Thyroid gland (tissue), 4 donors: ENCODE measurements around the gene NCKAP5.

Experiments
- CTCF ChIP-seq, 6 experiments: fragments of 200-600 bp in 3 of 6; fragments of 450-650 bp in 3 of 6; sonication (generic) in 3 of 6; IDR thresholded peaks; one replicate each; pipeline ENCODE4 v1.5.1; 2016 to 2019; ENCODE audit warnings: antibody characterized with exemption in 6 of 6, mild to moderate bottlenecking in 2 of 6, inconsistent platforms in 1 of 6, moderate library complexity in 1 of 6
- POLR2A ChIP-seq, 2 donors: fragments of 450-650 bp; IDR thresholded peaks; one replicate each; pipeline ENCODE4 v1.6.1; 2017; ENCODE audit warnings: antibody characterized with exemption in 2 of 2, mild to moderate bottlenecking in 2 of 2, moderate library complexity in 1 of 2

GRCh38 chr2:132948211-132948610 is 620.1 kb downstream of the NCKAP5 start:
- TF ChIP-seq CTCF (IDR thresholded peaks at IDR 0.05) (no peak), POLR2A (IDR thresholded peaks at IDR 0.05) (no peak)
